Hepatocyte (in vitro differentiated cells): ENCODE measurements around the gene SERGEF.

ENCODE experiments used
- CTCF ChIP-seq: fragments of 200-600 bp; sonication (generic); IDR thresholded peaks from 2 replicates; pipeline ENCODE4 v1.5.1; 2016; ENCODE audit warnings: antibody characterized with exemption, mild to moderate bottlenecking; ENCODE audit not compliant: poor library complexity
- EZH2phosphoT487 ChIP-seq: fragments of 200-600 bp; sonication (generic); IDR thresholded peaks from one replicate; pipeline ENCODE4 v1.6.1; 2018; ENCODE audit warnings: antibody characterized with exemption, mild to moderate bottlenecking, low read depth, moderate library complexity; ENCODE audit not compliant: unreplicated experiment, severe bottlenecking

DNA sequence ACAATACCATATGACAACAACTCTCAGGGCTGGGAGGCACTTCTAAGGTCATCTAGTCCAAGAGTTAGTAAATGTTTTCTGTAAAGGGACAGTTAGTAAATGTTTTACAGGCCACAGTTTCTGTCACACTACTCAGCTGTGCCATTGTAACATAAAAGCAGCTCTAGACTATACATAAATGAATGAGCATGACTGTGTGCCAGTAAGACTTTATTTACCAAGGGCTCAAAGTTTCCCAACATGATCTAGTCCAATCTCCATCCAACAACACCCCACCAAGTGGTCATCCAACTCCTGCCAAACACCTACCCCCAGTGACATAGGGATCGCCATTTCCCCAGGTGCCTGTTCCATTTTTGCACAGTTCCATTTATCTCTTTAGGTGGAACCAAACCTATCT lies 12.1 kb downstream of the SERGEF start:
- no peak for TF ChIP-seq CTCF
- no peak for TF ChIP-seq EZH2phosphoT487
